ENCODE measurements around the gene ASCL3.

ASCL3 gene

GRCh38 chr11:8925711-8926110 is 17.1 kb downstream of the ASCL3 start:
- no peak for DNase-seq (ENCODE audit: low read depth)

GRCh38 chr11:8922691-8923090 is 20.1 kb downstream of the ASCL3 start:
- H3K4me3 ChIP-seq (ENCODE audit: low read depth, low read length) = no peak overlapping the region
- no peak for DNase-seq (ENCODE audit: low read depth)
- TF ChIP-seq CTCF (IDR thresholded peaks at IDR 0.05; ENCODE audit: low read depth, low read length, missing control alignments) = no peak

More at GRCh38 chr11:8925711-8926110, 17.1 kb downstream of the ASCL3 start:
- TF ChIP-seq CTCF (IDR thresholded peaks at IDR 0.05; ENCODE audit: low read depth, low read length, missing control alignments) = no peak
- no peak overlapping the region for H3K4me3 ChIP-seq (ENCODE audit: low read depth, low read length)

- DNase-seq (ENCODE audit: low read depth) = no peak
- TF ChIP-seq CTCF (IDR thresholded peaks at IDR 0.05; ENCODE audit: low read depth, low read length, missing control alignments) = no peak
- no peak overlapping the region for H3K4me3 ChIP-seq (ENCODE audit: low read depth, low read length)
Observed at GRCh38 chr11:8917157-8917825, 25.5 kb downstream of the ASCL3 start.

- H3K4me3 ChIP-seq (ENCODE audit: low read depth, low read length) = no peak overlapping the region
- TF ChIP-seq CTCF (IDR thresholded peaks at IDR 0.05; ENCODE audit: low read depth, low read length, missing control alignments) = no peak
- DNase-seq (ENCODE audit: low read depth) = no peak
Observed at GRCh38 chr11:8914661-8915018, 28.2 kb downstream of the ASCL3 start.

- no peak for DNase-seq (ENCODE audit: low read depth)
- peak; percentile 78 for TF ChIP-seq CTCF (IDR thresholded peaks at IDR 0.05; ENCODE audit: low read depth, low read length, missing control alignments)
- no peak overlapping the region; the same call in 1 of the 2 replicates for H3K4me3 ChIP-seq (ENCODE audit: low read depth, low read length)
Observed at GRCh38 chr11:8913961-8914660, 28.7 kb downstream of the ASCL3 start.

GRCh38 chr11:8911029-8911823 is 31.6 kb downstream of the ASCL3 start, which contains the start of gene AKIP1:
TSS of gene AKIP1 (plus strand) at chr11:8911189. CDS start at chr11:8911450, 261 bp downstream.
- peak within 1 kb of the TSS; percentile 84 for H3K4me3 ChIP-seq (ENCODE audit: low read depth, low read length)
- TF ChIP-seq CTCF (IDR thresholded peaks at IDR 0.05; ENCODE audit: low read depth, low read length, missing control alignments) = no peak
- DNase-seq (ENCODE audit: low read depth) = peak; percentile 72
